Measurements from ENCODE around the gene CAMK4. TPM values are rescaled to one million over a fixed set of nuclear protein-coding genes. Genes with fewer than 3 reads are reported as not detected.

Gene CAMK4
- total RNA-seq, 1 experiment from 2014 or later, result 6.3 TPM

DNA sequence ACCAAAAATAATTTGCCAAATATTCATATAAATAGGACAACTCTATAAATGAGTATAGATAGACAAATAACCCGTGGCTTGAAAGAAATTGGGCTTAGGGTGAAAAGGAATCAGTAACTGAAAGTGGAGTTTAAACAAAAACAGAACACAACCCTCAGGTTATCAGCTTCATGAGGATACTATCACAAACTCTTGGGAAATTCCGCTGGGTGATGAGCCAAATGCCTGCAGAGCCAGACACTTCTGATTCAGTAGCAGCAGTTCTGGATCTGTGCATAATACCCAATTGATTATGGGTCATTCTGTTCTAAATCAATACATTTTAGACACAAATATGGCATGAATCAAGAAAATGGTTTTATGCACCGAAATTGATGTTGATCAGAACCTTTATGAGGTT is 72.4 kb downstream of the CAMK4 start:
- Histone ChIP-seq H2BK120ac (ENCODE audit: low read depth, low read length, poor library complexity, severe bottlenecking) (no peak overlapping the region), H2AFZ (ENCODE audit: low read length) (no peak overlapping the region), H2BK12ac (ENCODE audit: insufficient read length, low read depth, low read length) (no peak overlapping the region), H3K4me2 (ENCODE audit: insufficient read depth, insufficient read length, low read length) (no peak overlapping the region), H4K5ac (ENCODE audit: insufficient read length, low read depth, low read length) (no peak overlapping the region), H3K23me2 (ENCODE audit: insufficient read length, low read depth, low read length, poor library complexity, severe bottlenecking) (no peaks in the 10 kb centered on the region), H3K79me2 (ENCODE audit: insufficient read depth, low read length) (no peaks in the 10 kb centered on the region), H3K4me1 (ENCODE audit: insufficient read depth, low read length) (no peaks in the 10 kb centered on the region), H3K4ac (ENCODE audit: low read depth, low read length) (no peak overlapping the region), H3T11ph (ENCODE audit: low read length) (no peak overlapping the region), H4K8ac (replicated peaks; ENCODE audit: insufficient read length, low read depth, low read length) (no peak overlapping the region), H2AK5ac (ENCODE audit: insufficient read length, low read length) (no peak overlapping the region), H4K20me1 (ENCODE audit: control insufficient read depth, insufficient read depth, insufficient read length) (no peaks in the 10 kb centered on the region), H3K27me3 (ENCODE audit: insufficient read depth, low read length) (no peaks in the 10 kb centered on the region), H3K18ac (ENCODE audit: insufficient read length, low read depth, low read length) (no peak overlapping the region), H2BK20ac (ENCODE audit: low read depth, low read length, poor library complexity, severe bottlenecking) (no peak overlapping the region), H2BK15ac (ENCODE audit: low read depth, low read length) (no peak overlapping the region), H3K27ac (ENCODE audit: insufficient read length, low read depth, low read length) (no peak overlapping the region), H3K9ac (ENCODE audit: extremely low read depth, insufficient read length, low read length) (no peak overlapping the region), H3K9me3 (ENCODE audit: control insufficient read depth, low read depth, low read length) (no peaks in the 10 kb centered on the region), H3K56ac (ENCODE audit: insufficient read length, low read depth, low read length) (no peak overlapping the region), H3K79me1 (ENCODE audit: insufficient read depth, low read depth, low read length, poor library complexity, severe bottlenecking) (no peaks in the 10 kb centered on the region), H2BK5ac (ENCODE audit: insufficient read length, low read length) (no peak overlapping the region), H3K14ac (ENCODE audit: insufficient read depth, low read length) (no peak overlapping the region), H3K23ac (ENCODE audit: insufficient read length, low read depth, low read length) (no peak overlapping the region), H4K91ac (ENCODE audit: insufficient read length, low read depth, low read length) (no peak overlapping the region)
- H3K9me3 Mint-ChIP-seq, result peaks cover 11 to 15% of the 10 kb centered on the region in 2 experiments
- peaks cover 14 to 23% (median 17%) of the 10 kb centered on the region in 3 experiments for H3K36me3 Mint-ChIP-seq (ENCODE audit: insufficient read depth in 1 of 3, low read depth in 3 of 3)
- no peaks in the 10 kb centered on the region for H3K4me1 Mint-ChIP-seq
- TF ChIP-seq, protein P1, sequence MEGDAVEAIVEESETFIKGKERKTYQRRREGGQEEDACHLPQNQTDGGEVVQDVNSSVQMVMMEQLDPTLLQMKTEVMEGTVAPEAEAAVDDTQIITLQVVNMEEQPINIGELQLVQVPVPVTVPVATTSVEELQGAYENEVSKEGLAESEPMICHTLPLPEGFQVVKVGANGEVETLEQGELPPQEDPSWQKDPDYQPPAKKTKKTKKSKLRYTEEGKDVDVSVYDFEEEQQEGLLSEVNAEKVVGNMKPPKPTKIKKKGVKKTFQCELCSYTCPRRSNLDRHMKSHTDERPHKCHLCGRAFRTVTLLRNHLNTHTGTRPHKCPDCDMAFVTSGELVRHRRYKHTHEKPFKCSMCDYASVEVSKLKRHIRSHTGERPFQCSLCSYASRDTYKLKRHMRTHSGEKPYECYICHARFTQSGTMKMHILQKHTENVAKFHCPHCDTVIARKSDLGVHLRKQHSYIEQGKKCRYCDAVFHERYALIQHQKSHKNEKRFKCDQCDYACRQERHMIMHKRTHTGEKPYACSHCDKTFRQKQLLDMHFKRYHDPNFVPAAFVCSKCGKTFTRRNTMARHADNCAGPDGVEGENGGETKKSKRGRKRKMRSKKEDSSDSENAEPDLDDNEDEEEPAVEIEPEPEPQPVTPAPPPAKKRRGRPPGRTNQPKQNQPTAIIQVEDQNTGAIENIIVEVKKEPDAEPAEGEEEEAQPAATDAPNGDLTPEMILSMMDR (conservative IDR thresholded peaks at IDR 0.05), result no peak
- no peak overlapping the region for H3K4me3 Mint-ChIP-seq
- DNase-seq, result no peak
- H3K27me3 Mint-ChIP-seq (ENCODE audit: low read depth), result no peaks in the 10 kb centered on the region
- no CpG with 5 or more reads among the region's 3 CpGs for WGBS (ENCODE audit: extremely low coverage, insufficient read length, low lambda C conversion rate)
- no peak overlapping the region for H3K27ac Mint-ChIP-seq
